Bone marrow (tissue), 2 donors: ENCODE results near the gene PXDC1.

ENCODE experiments used
- DNase-seq, 2 donors: peaks; one replicate each; lab custom pipeline; 2025; lab: John Stamatoyannopoulos, UW

The PXDC1 gene

GRCh38 chr6:3751077-3751729 is at the start of gene PXDC1:
Gene PXDC1, minus strand, starts transcription at chr6:3751713. Its CDS starts 182 bp downstream, at chr6:3751531.
- DNase-seq = peak in 1 of 2 donors; percentile 27

- no peak for DNase-seq
Measured at GRCh38 chr6:3800850-3801591, 49.5 kb upstream of the PXDC1 start.

GRCh38 chr6:3799719-3800118 is 48.2 kb upstream of the PXDC1 start:
- no peak for DNase-seq

- DNase-seq = no peak
Measured at GRCh38 chr6:3798055-3798919, 46.8 kb upstream of the PXDC1 start.

- DNase-seq = no peak
Measured at GRCh38 chr6:3797231-3798054, 45.9 kb upstream of the PXDC1 start.

- DNase-seq = no peak
Measured at GRCh38 chr6:3796719-3797041, 45.2 kb upstream of the PXDC1 start.

GRCh38 chr6:3795836-3796718 is 44.6 kb upstream of the PXDC1 start:
- DNase-seq = no peak

- DNase-seq = no peak
Measured at GRCh38 chr6:3794092-3794491, 42.6 kb upstream of the PXDC1 start.

GRCh38 chr6:3793545-3793944 is 42.0 kb upstream of the PXDC1 start:
- DNase-seq = no peak

- DNase-seq = no peak
Measured at GRCh38 chr6:3791526-3792203, 40.2 kb upstream of the PXDC1 start.

GRCh38 chr6:3789896-3790558 is 38.5 kb upstream of the PXDC1 start:
- DNase-seq = no peak

GRCh38 chr6:3789018-3789895 is 37.7 kb upstream of the PXDC1 start:
- no peak for DNase-seq

- no peak for DNase-seq
Measured at GRCh38 chr6:3788408-3789017, 37.0 kb upstream of the PXDC1 start.

- no peak for DNase-seq
Measured at GRCh38 chr6:3786141-3786540, 34.6 kb upstream of the PXDC1 start.

GRCh38 chr6:3785745-3786098 is 34.2 kb upstream of the PXDC1 start:
- no peak for DNase-seq

GRCh38 chr6:3784885-3785744 is 33.6 kb upstream of the PXDC1 start:
- no peak for DNase-seq

GRCh38 chr6:3784423-3784822 is 32.9 kb upstream of the PXDC1 start:
- no peak for DNase-seq
